NB4 (cell line): ENCODE measurements around the gene FAM168B.

Experiments
- TF ChIP-seq, protein P1 (sequence below): IDR thresholded peaks from one replicate; pipeline ENCODE4 v1.5.1; 2012; ENCODE audit warnings: low read depth, low read length
- TF ChIP-seq, protein P2 (sequence below): IDR thresholded peaks from 2 replicates; pipeline ENCODE4 v1.6.1; 2011; ENCODE audit warnings: low read depth, low read length

DNA sequence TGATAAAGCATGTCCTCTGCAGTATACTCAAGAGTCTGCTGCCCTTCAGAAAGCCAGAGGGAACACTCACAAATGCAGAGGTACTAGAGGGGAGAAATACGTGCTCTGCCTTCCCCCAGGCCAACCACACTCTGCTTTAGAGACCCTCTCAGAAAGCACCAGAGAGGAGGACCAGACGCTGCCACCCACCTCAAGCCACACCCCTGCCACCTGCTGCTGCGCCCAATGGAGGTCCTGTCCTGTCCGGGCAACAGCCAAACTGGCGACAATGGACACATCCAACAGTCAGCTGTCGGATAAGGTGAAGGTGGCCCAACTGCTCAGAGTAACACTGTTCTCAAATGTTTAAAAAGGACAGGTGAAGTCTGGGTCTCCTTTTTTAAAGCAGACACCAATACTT is 44.6 kb downstream of the FAM168B start:
- TF ChIP-seq, protein P1, sequence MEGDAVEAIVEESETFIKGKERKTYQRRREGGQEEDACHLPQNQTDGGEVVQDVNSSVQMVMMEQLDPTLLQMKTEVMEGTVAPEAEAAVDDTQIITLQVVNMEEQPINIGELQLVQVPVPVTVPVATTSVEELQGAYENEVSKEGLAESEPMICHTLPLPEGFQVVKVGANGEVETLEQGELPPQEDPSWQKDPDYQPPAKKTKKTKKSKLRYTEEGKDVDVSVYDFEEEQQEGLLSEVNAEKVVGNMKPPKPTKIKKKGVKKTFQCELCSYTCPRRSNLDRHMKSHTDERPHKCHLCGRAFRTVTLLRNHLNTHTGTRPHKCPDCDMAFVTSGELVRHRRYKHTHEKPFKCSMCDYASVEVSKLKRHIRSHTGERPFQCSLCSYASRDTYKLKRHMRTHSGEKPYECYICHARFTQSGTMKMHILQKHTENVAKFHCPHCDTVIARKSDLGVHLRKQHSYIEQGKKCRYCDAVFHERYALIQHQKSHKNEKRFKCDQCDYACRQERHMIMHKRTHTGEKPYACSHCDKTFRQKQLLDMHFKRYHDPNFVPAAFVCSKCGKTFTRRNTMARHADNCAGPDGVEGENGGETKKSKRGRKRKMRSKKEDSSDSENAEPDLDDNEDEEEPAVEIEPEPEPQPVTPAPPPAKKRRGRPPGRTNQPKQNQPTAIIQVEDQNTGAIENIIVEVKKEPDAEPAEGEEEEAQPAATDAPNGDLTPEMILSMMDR, result no peak
- TF ChIP-seq, protein P2, sequence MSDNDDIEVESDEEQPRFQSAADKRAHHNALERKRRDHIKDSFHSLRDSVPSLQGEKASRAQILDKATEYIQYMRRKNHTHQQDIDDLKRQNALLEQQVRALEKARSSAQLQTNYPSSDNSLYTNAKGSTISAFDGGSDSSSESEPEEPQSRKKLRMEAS, result no peak
